ENCODE measurements around the gene ANKRD36.
"Not testable (repeated sequence)": the region's sequence is repeated elsewhere in the genome, so short reads cannot be mapped to it uniquely, and the experiment has no call there.

Gene ANKRD36

GRCh38 chr2:97113882-97114255 is 916 bp downstream of the ANKRD36 start:
- DNase-seq (ENCODE audit: low read depth in 3 of 3): not testable (repeated sequence)

GRCh38 chr2:97129090-97129489 is 16.1 kb downstream of the ANKRD36 start:
- not testable (repeated sequence) for DNase-seq (ENCODE audit: low read depth in 3 of 3)

- DNase-seq (ENCODE audit: low read depth in 3 of 3): not testable (repeated sequence)
These were observed 31.1 kb downstream of the ANKRD36 start for GRCh38 chr2:97144016-97144415.

- DNase-seq (ENCODE audit: low read depth in 3 of 3): not testable (repeated sequence)
These were observed 53.6 kb downstream of the ANKRD36 start for GRCh38 chr2:97166548-97166947.

GRCh38 chr2:97167938-97168337 is 55.0 kb downstream of the ANKRD36 start:
- not testable (repeated sequence) for DNase-seq (ENCODE audit: low read depth in 3 of 3)

- DNase-seq (ENCODE audit: low read depth in 3 of 3): not testable (repeated sequence)
These were observed 55.6 kb downstream of the ANKRD36 start for GRCh38 chr2:97168583-97168982.

GRCh38 chr2:97180391-97180790 is 67.4 kb downstream of the ANKRD36 start:
- DNase-seq (ENCODE audit: low read depth in 3 of 3): not testable (repeated sequence)

- DNase-seq (ENCODE audit: low read depth in 3 of 3): not testable (repeated sequence)
These were observed 82.4 kb downstream of the ANKRD36 start for GRCh38 chr2:97195349-97195748.

- DNase-seq (ENCODE audit: low read depth in 3 of 3): not testable (repeated sequence)
These were observed 84.3 kb downstream of the ANKRD36 start for GRCh38 chr2:97197251-97197650.

GRCh38 chr2:97200887-97201286 is 87.9 kb downstream of the ANKRD36 start:
- not testable (repeated sequence) for DNase-seq (ENCODE audit: low read depth in 3 of 3)

GRCh38 chr2:97202643-97203250 is 89.8 kb downstream of the ANKRD36 start:
- DNase-seq (ENCODE audit: low read depth in 3 of 3): not testable (repeated sequence)

GRCh38 chr2:97210325-97210724 is 97.4 kb downstream of the ANKRD36 start:
- no peak for DNase-seq (ENCODE audit: low read depth in 3 of 3)

- not testable (repeated sequence) for DNase-seq (ENCODE audit: low read depth in 3 of 3)
These were observed 102.1 kb downstream of the ANKRD36 start for GRCh38 chr2:97215025-97215424.

- DNase-seq (ENCODE audit: low read depth in 3 of 3): not testable (repeated sequence)
These were observed 118.1 kb downstream of the ANKRD36 start for GRCh38 chr2:97230848-97231585.

- DNase-seq (ENCODE audit: low read depth in 3 of 3): not testable (repeated sequence)
These were observed 120.0 kb downstream of the ANKRD36 start for GRCh38 chr2:97232981-97233380.

GRCh38 chr2:97233660-97234295 is 120.8 kb downstream of the ANKRD36 start:
- DNase-seq (ENCODE audit: low read depth in 3 of 3): not testable (repeated sequence)

GRCh38 chr2:97261192-97261591 is 148.2 kb downstream of the ANKRD36 start:
- not testable (repeated sequence) for DNase-seq (ENCODE audit: low read depth in 3 of 3)

- not testable (repeated sequence) for DNase-seq (ENCODE audit: low read depth in 3 of 3)
These were observed 153.5 kb downstream of the ANKRD36 start for GRCh38 chr2:97266449-97266848.

GRCh38 chr2:97267411-97268074 is 154.6 kb downstream of the ANKRD36 start:
- no peak for DNase-seq (ENCODE audit: low read depth in 3 of 3)

- not testable (repeated sequence) for DNase-seq (ENCODE audit: low read depth in 3 of 3)
These were observed 155.2 kb downstream of the ANKRD36 start for GRCh38 chr2:97268075-97268591.

GRCh38 chr2:97276232-97276798 is 163.4 kb downstream of the ANKRD36 start:
- not testable (repeated sequence) for DNase-seq (ENCODE audit: low read depth in 3 of 3)

Measured in stimulated activated CD4-positive, alpha-beta T cell treated with anti-CD3 and anti-CD28 coated beads, TNF-alpha, amount 100 ng/mL, for 24 hours (primary cell).